Activated CD8-positive, alpha-beta memory T cell treated with anti-CD3 and anti-CD28 coated beads, Interleukin-2, amount 50 U/mL, for 4 hours (primary cell): Measurements from ENCODE around the gene SDK2.

Source experiments
- DNase-seq: peaks from one replicate; pipeline ENCODE4 v3.0.0-alpha.2; 2020

SDK2 gene

DNA sequence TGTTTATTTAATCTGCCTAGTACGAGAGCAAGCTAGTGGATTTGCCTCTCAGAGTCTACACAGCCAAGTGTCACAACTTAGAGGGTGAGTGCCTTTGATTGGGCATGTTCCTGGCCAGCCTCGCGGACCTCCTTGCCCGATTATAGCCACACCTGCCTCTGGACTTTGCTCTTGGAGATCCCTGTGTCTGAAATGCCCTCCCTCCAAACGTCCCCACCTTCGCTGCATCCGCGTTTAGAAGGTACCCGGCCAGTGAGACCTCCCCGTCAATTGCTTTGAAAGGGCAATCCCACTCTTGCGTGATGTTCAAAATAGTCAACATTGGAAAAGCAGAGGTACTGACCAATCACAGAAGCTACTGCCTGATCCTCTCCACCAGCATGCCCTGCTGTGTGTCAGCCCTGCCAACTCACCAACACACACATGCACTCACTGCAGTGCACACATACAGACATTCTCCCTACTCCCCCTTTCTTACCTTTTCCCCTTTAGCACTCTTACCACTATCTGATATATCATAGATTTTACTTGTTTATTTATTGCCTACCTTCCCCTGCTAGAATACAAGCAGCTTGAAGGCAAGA lies 6.5 kb upstream of the SDK2 start:
- no peak for DNase-seq

DNA sequence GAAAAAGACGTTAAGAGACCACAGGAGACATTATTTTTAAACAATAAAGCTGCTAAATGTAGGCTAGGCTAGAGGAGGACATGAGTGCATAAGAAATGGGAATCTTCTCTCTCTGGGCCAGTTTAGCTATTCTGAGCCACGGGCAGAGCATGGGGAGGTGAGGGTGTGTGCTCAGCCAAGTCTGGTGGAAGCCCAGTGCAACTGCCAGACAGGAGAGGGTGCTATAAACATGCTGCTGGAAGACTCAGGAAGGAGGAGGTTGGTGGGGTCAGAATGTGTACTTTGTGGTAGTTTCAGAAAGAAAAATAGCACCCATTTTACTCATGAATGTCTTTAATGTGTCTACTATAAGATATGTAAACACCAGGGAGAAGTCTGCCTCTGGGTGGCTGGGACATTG lies 5.9 kb upstream of the SDK2 start:
- DNase-seq, result no peak

DNA sequence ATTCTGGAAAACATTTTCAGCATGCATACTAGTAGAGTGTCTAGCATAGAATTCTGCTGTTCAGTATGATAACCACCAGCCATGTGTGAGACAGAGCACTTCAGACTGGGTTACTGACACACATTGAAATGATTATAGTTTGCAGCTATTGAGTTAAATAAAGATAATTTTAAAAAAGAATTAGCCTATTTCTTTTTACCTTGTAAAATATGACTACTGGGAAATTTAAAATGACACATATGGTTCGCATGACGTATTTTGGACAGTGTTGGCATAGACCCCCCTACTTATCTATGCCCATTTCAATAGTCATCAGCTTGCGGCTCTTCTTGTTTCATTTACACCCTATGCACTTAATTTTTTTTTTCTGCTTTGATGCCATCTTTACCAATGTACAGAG lies 4.7 kb upstream of the SDK2 start:
- DNase-seq, result no peak

DNA sequence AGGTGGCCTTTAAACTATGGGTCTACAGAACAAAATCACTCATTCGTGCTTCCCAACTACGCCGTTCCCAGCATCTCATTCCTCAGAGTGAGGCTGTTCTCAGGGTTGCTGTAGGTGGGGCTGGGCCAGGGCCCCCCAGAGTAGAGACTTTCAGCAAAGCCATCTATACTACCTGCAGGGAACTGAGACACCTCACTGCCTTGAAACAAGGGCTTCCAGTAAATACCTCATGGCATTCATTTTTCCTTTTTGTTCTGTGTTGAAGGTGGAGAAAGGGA lies 4.2 kb upstream of the SDK2 start:
- no peak for DNase-seq

DNA sequence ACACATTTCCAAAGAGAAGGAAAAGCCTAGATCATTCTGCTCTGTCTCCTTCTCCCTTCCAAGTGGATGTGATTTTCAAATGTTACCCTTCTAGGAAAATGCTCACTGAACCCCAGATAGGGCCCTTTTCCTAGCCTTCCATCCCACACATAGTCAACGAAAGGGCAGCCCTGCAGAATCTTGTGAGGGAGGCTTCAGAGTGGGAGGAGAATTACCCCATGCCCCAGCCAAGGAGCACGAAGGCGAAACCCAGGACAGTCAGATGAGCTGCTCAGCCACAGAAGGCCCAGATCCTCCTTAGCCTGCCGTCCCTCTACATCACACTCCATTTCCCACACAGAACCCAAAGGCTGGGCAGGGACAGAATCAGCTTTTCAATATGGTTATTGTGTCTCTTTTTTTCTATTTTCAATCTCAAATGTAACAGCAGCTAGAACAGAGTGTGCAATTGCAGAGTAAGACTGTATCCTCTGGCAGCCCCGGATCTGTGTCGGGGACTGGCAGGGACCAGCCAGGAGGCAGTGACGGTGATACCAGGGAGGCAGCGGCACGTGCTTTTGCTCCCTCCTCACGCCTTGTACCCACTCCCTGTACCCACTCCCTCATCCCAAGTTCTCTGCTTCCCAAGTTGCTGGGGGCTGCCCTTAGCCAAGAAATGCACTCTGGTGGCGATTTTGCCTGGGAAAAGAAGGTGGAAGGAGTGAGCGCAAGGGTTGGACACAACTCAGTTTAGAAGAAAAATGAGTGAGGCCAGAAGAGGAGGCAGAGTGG lies 3.7 kb upstream of the SDK2 start:
- DNase-seq, result no peak

DNA sequence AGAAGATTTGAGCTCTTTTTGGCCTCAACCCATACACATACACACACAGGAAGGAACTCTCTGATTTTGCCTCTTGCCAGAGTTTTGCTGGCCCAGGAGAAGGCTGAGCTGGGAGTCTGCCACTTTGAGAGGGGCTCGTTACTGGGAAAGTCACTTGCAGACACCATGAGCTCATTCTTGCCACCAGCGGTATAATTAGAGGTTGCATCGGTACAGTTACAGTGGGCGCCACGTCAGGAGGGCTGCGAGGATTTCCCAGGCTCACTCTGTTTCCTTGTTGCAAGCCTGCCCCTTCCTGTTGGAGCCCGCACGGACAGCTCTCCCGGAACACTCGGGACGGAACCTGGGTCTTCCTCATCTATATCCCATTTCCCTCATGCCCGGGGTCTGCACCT lies 3.1 kb upstream of the SDK2 start:
- no peak for DNase-seq

DNA sequence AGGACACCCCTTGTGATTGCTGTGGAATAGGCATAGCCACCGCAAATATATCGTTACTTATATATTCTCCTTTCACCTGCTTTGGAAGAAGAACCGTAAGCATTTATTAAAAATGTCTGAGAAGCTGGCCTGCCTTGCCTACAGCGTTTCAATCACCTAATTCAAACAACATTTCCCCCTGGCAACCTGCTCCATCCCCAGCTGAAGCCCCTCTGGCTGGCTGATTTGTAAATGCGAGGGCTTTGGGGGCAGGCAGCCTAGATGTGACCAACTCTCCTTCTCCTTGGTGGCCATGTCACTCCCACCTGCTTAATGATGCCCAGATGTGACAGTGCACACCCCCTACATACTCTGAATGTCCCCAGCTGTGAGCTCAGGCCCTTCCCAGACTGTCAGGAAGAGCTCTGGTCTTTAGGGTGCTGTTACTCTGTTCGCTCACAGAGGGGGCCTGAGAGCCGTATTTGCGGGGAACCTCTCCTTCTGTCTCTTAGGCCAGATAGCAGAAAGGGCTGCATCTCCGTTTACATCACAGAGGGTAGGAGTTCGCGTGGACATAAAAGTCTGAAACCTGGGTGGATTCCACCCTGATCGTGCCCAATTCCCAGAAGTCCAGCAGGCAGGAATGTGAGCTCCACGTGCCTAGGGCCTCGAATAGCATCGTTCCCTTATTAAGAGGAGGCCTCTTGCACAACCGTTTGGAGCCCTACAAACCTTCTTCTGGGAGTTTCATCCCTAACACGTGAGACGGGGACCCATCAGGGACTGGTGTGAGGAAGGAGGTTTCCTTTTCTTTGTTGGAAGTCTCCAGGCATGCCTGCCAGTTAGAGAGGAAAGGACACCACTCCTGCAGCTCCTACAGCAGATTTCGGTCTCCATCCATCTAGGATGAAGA lies 2.4 kb upstream of the SDK2 start:
- peak; percentile 28 for DNase-seq

DNA sequence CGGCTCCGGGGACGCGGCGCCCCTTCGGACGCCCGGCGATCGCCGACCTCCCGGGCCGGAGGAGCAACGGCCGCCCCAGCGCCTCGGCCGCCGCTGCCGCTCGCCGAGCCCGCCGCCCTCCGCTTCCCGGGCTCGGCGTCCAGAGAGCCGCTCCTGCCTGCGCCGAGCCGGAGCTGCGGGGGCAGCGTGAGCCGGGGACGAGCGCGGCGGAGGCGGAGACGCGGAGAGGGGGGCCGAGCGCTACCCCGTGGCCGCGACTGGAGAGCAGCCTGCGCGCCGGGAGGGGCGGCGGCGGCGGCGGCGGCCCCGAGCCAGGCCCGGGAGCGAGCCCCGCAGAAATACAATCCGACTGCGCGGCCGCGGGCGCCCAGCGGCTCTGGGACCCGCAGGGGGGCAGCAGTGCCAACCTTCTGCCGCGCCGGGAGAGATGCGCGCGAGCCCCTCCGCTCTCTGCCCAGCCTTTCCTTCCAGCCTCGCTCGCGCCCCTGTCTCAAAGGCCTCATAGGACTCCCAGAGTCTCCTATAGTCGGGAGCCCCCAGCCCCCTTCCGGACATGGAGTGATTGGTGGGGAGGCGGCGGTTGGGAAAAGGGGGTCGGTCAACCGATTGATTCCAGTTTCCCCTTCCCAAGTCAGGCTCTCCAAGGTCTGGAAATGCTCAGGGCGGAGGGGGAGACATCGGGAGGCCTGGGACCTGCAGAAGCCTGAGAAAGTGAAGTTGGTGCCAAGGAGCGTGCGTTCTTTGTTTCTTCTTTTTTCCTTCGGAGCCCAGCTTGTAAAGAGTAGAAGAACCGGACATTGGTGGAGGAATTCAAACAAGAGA lies 1.0 kb upstream of the SDK2 start:
- peak; percentile 62 for DNase-seq

DNA sequence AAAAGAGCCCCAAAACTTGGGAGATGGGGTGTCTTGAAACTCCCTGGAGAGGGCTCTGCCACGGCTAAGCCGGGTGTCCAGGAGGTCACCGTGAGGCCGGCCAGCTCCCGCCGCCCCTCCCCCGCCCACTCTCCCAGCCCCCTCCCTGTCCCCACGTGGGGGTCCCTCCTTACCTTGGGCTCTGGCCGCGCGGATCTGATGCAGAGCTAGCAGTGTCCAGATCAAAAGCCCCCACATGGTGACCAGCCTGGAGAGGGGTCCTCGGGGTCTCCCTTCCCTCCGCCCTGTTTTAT lies 447 bp downstream of the SDK2 start:
- no peak for DNase-seq

DNA sequence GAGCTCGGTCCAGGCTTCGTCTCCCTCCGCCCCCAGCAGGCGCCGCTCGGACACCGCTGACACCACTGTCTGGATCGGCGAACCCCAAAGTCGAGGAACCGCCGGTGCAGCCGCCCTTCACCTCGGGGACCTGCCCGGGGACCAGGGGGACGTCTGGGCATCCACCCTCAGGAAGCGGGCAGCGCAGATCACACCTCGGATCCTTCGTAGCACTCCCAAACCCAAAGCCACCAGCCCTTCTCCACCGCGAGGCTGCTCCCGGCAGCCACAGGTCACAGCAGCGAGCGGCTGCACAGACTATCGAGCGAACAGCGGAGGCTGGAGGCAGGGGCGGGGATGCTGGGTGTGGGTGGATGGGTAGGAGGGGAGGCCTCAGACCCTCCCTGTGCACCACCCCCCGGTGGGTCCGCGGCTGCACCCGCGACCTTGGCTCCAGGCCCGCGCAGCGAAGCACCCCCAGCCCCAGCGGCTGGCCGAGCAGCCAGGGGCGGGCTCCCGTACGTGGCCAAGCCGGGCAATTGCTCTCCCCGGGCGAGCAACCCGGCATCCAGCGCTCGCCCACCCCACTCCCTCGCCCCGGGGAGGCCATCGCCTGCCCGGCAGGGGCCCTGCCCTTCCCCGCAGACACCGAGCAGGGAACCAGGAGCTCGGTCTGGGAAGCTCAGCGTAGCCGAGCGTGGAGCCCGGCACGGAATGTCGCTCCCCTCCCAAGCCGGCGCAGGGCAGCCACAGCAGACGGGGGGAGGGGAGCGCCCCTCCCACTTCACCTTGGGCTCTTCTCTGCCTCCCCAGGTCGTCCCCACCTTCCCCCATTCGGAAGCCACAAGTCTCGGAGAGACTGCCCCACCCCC lies 1.0 kb downstream of the SDK2 start:
- peak; percentile 40 for DNase-seq

DNA sequence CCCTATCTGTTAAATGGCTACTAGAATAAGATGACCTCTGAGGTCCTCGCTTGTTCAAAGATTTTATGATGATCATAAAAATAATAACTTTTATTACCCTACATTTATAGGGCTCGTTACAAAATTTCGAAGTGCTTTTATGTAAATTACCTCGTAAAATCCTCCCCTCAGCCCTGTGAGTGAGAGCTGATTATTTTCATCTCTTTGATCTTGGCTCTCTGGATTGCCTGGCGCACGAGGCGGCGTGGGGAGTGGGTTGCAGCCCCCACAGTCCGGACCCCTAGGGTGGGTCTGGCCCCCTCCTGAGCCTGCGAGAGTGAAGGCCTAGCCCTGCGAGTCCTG lies 1.6 kb downstream of the SDK2 start:
- DNase-seq, result no peak

DNA sequence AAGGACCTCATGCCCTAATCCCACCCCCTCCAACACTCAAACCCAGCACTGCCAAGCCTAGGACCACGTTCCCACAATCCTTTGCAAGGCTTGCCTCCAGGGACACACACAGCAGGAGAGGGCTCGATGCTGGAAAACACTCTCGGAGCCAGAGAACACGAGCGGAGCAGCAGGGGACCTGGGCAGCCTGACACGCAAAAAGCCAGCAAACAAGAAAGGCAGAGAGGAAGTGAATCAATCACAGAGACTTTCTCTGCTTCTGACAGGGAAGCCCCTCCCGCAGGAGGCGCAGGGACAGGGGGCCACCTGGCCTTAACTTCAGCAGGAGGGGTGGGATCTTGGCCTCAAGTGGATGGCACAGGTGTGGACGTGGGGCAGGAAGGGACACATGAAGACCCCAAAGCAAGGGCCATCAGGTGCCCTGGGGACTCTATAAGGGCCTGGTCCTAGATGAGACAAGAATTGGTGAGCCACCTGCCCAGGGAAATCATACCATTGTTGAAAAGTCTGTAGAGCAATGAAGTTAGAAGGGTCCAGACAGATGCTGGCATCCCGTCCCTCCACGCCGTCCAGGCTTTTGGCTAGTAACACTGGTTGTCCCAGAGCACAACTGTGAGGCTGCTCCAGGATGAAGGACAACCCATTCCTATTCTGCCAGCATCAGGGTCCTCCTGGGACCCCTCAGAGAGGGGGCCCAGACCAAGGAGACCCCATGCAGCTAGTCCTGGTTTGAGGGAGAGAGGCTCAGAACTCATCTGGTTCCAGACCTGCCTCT lies 2.2 kb downstream of the SDK2 start:
- DNase-seq, result no peak

DNA sequence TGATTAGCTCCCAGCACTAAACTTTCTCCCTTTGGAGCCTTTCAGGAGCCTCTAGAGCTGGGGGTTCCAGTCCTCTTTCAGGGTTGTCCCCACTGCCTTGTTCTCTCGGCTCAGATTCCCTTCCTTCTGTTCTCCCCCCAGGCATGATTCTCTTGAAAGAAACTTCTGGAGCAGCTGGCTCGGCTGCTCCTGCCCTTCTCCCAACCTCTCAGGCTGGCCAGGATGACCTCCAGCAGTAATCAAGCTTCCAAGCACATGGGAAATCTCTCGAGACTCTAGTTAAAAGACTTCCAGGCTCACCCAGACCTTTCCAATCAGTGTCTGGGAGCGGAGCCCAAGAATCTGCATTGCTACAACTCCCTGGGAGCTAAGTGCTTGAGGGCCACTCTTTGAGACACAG lies 3.6 kb downstream of the SDK2 start:
- no peak for DNase-seq

DNA sequence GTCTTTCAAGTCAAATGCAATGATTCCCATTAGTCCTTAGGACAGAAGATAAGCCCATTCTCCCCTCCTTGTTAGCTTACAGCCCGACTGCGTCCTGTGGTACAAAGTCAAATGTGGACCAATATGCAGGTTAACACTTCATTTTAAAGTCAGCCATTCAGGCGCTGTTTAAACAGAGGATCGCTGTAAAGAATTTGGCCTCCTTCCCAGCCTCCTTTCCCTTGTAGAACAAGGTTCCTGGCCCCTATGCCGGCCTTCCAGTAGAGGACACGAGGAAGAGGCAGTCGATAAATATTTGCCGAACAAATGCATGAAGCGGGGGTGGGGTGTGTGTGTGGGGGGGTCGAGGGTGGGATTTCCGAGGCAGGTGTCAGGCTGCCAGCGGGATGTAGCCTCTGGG lies 4.3 kb downstream of the SDK2 start:
- no peak for DNase-seq

DNA sequence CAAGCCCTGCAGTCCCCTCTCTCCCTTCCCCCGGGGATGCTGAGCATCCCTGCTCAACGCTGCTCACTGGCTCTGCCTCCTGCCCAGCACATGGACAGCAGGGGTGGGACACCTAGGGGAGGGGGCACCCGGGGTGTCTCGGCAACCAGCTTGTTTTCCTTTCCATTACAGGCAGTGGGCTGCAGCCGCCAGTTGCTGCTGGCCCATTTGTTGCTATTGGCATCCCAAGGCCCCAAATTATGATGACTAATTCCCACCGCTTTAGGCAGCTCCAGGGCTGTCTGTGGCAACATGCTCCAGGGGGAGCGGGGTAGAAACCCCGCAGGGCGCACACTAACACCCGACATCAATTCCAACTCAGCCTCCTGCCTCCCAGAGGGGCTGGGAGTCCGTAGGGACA lies 4.9 kb downstream of the SDK2 start:
- DNase-seq, result no peak

DNA sequence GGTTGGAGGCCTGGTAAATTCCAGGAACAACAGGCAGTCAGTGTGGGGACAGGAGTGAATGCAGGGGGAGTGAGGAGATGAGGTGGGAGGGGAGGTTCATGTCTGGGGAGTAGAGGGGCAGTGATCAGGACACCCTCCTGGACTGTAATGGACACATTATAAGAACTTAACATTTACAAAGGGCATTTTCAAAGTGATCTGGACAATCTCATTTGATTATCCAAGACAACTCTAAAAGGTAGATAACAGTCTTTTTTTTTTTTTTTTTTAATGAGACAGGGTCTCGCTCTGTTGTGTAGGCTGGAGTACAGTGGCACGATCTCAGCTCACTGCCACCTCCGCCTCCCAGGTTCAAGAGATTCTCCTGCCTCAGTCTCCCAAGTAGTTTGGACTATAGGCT lies 5.7 kb downstream of the SDK2 start:
- DNase-seq, result no peak

DNA sequence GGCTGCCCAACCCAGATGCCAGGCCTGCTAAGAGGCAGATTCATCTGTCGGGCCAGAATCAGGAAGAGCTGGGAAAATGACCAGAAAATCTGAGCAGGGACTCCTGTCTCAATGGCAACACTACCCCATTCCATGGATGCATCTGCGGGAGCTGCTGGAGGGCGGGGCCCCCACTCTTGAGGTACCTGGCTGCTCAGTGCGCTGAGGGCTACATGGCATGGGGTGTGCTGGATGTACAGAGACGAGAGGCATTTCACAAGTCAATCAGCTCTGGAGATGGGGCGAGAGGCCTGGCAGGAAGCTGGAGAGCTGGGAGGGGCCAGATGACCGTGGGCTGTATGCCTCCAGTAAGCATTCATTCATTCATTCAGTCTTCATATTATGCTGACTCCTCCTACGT lies 6.4 kb downstream of the SDK2 start:
- no peak for DNase-seq

DNA sequence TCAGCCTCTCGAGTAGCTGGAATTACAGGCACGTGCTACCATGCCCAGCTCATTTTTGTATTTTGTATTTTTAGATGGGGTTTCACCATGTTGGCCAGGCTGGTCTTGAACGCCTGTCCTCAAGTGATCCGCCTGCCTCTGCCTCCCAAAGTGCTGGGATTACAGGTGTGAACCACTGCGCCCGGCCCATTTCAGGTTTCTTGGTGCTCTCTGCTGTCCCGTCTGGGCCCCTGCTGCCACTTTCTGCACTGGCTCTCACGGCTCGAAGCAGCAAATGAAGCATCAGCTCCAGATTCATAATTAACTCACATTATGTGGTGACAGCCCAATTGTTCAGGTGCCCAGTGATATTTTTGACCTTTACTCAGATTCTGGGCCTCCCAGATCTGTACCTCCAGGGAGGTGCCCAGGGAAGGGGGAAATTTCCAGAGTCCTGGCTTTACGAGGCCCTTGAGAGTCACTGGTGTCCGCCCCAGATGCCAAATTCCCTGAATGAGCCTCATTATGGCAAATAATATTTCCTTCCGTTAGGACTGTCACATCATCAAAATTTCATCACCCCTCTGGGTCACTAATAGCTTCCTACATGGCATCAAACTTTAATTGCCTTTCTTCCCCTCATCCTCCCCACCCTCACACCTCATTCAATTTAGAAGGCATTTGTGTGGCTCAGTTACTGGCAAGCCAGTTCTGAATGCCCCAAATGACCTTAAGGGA lies 9.0 kb downstream of the SDK2 start:
- no peak for DNase-seq

DNA sequence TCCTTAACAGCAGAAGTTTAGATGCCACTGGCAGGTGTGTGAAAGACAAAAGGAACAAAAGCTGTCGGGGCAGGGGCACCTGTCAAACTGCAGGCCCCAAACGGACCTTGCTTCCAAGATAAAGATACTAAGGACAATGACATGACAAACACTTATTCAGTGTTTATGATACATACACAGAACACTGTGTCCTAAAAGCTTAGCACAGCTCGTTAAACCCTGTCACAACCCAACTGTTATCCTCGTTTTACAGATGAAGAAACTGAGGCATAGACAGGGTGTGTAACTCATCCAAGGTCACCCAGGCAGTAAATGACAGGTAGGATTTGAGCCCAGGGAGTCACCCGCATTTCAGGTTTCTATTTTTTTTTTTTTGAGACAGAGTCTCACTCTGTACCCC lies 9.6 kb downstream of the SDK2 start:
- no peak for DNase-seq

DNA sequence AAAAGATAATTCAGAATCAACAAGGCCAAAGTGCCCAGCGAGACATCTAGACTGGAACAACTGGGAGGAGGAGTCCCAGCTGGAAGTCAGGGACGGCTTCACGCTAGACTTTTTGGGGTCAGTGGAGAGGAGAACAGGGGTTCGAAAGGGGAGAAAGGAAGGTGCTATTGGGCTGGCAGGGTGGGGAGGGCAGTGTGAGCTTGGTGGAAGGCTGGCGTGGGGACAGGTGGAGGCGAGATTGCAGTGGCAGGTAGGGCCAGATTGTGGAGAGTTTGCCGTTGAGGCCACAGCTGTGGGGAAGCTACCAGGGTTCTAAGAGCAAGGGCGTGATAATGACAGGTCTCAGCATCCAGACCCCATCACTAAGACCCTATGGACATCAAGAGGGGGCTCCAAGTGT lies 10.5 kb downstream of the SDK2 start:
- no peak for DNase-seq

DNA sequence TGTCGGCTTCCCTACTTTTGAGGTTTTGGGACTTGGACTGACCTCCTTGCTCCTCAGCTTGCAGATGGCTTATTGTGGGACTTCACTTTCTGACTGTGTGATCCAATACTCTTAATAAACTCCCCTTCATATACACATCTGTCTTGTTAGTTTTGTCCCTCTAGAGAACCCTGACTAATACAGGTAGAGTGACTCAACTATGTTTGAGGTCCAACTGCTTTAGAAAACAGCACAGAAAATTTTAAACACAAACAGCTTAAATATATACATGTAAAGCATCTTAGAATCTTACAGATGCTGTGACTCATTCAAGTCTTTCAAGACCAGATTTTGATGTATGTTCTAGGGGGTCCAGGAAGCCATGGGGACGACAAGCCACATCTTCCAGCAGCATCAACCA lies 11.7 kb downstream of the SDK2 start:
- DNase-seq, result no peak
